ENCODE data around the gene SV2C.
"Not testable (repeated sequence)": the region's sequence is repeated elsewhere in the genome, so short reads cannot be mapped to it uniquely, and the experiment has no call there.

Gene SV2C

DNA sequence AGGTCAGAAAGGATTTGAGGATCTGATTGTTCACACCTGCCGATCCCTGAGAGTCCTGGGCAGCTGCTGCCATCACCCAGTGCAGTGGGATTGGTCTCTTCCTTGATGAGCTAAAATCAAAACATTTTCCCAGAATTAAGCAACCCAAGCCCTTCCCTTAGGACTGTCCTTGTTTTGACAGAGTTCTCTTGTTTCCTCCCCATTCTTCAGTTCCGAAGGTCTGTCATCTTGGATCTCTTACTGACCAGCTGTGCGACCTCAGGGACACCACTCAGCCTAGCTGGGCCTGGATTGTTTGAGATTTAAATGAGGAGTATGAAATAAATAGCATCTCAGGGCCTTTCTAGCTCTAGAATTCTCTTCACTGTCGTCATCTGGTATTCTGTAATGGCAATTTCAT, 229.6 kb downstream of the SV2C start:
- H3K9me2 ChIP-seq (replicated peaks; ENCODE audit: insufficient read depth, low read length): no peaks in the 10 kb centered on the region; the same call in 1 of the 2 replicates
- H4K20me1 ChIP-seq (ENCODE audit: insufficient read depth, low read length): no peaks in the 10 kb centered on the region
- H3F3A ChIP-seq (ENCODE audit: insufficient read depth, low read length): no peaks in the 10 kb centered on the region
- no peaks in the 10 kb centered on the region for H3K79me2 ChIP-seq (ENCODE audit: low read length)
- H3K27ac ChIP-seq (ENCODE audit: low read length): no peak overlapping the region
- no peak overlapping the region for H3K4me2 ChIP-seq (ENCODE audit: low read depth, low read length)
- H3K9me3 ChIP-seq (replicated peaks; ENCODE audit: insufficient read depth, low read length): no peaks in the 10 kb centered on the region
- H3K4me3 ChIP-seq (ENCODE audit: low read length): no peak overlapping the region
- H3K4me1 ChIP-seq (ENCODE audit: low read length): no peaks in the 10 kb centered on the region
- TF ChIP-seq EZH2 (optimal IDR thresholded peaks at IDR 0.05; ENCODE audit: low read depth, low read length) (no peak), EZH2phosphoT487 (IDR thresholded peaks at IDR 0.05; ENCODE audit: low read length) (no peak)
- TF ChIP-seq, protein P1, sequence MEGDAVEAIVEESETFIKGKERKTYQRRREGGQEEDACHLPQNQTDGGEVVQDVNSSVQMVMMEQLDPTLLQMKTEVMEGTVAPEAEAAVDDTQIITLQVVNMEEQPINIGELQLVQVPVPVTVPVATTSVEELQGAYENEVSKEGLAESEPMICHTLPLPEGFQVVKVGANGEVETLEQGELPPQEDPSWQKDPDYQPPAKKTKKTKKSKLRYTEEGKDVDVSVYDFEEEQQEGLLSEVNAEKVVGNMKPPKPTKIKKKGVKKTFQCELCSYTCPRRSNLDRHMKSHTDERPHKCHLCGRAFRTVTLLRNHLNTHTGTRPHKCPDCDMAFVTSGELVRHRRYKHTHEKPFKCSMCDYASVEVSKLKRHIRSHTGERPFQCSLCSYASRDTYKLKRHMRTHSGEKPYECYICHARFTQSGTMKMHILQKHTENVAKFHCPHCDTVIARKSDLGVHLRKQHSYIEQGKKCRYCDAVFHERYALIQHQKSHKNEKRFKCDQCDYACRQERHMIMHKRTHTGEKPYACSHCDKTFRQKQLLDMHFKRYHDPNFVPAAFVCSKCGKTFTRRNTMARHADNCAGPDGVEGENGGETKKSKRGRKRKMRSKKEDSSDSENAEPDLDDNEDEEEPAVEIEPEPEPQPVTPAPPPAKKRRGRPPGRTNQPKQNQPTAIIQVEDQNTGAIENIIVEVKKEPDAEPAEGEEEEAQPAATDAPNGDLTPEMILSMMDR (IDR thresholded peaks at IDR 0.05; ENCODE audit: low read length): no peak
- no peak for DNase-seq
- H3K27me3 ChIP-seq (replicated peaks; ENCODE audit: insufficient read depth, low read length): no peaks in the 10 kb centered on the region
- no peak overlapping the region for H3K9ac ChIP-seq (ENCODE audit: low read length)
- H3K36me3 ChIP-seq (replicated peaks; ENCODE audit: insufficient read depth, low read length): no peaks in the 10 kb centered on the region
- no peak overlapping the region for H2AFZ ChIP-seq (ENCODE audit: low read length)

DNA sequence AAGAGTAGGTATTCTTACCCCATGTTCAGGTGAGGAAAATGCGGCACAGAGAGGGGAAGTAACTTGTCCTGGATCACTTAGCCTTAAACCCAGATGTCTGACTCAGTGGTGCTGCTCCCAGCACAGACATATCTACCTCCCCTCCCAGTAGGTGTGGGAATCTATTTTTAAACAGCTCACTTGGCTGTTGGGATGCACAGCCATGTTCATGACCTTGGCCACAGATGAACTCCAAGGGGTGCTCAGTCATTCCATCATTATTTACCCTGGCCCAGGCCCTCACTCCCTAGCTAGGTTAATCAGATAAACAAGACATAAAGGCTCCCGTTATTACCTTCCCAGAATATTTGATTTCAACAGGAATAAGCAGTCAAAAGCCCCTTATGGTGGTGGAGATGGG, 231.5 kb downstream of the SV2C start:
- TF ChIP-seq EZH2 (optimal IDR thresholded peaks at IDR 0.05; ENCODE audit: low read depth, low read length): no peak
- TF ChIP-seq, protein P1 (IDR thresholded peaks at IDR 0.05; ENCODE audit: low read length): no peak
- no peak for TF ChIP-seq EZH2phosphoT487 (IDR thresholded peaks at IDR 0.05; ENCODE audit: low read length)
- Histone ChIP-seq H3K9me3 (replicated peaks; ENCODE audit: insufficient read depth, low read length) (no peaks in the 10 kb centered on the region), H3F3A (ENCODE audit: insufficient read depth, low read length) (no peaks in the 10 kb centered on the region), H3K9me2 (replicated peaks; ENCODE audit: insufficient read depth, low read length) (no peaks in the 10 kb centered on the region; the same call in 1 of the 2 replicates), H3K4me3 (ENCODE audit: low read length) (no peak overlapping the region), H3K79me2 (ENCODE audit: low read length) (no peaks in the 10 kb centered on the region), H3K9ac (ENCODE audit: low read length) (no peak overlapping the region), H3K4me1 (ENCODE audit: low read length) (no peaks in the 10 kb centered on the region), H2AFZ (ENCODE audit: low read length) (no peak overlapping the region), H3K27ac (ENCODE audit: low read length) (no peak overlapping the region), H3K36me3 (replicated peaks; ENCODE audit: insufficient read depth, low read length) (no peaks in the 10 kb centered on the region), H3K4me2 (ENCODE audit: low read depth, low read length) (no peak overlapping the region), H3K27me3 (replicated peaks; ENCODE audit: insufficient read depth, low read length) (no peaks in the 10 kb centered on the region), H4K20me1 (ENCODE audit: insufficient read depth, low read length) (no peaks in the 10 kb centered on the region)
- no peak for DNase-seq

DNA sequence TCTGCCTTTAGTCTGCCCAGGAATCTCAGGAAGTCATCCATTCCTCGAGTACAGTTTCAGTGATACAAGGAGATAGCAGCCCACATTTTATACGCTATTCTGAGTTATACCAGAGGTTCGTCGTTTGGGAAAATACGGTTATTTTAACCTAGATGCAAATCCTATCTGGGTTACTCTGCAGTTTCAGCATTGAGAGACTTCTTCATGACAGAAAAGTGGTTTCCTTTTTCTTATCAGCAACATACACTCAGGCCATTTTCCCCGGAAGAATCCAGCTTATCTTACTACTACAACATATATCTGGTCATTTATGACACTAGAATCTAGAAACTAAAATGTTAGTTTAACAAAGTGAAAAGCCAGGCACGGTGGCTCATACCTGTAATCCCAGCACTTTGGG, 236.5 kb downstream of the SV2C start:
- Histone ChIP-seq H3F3A (ENCODE audit: insufficient read depth, low read length) (0 out of 2 replicates have a peak, but pooled peaks cover under 1% of the 10 kb centered on the region), H3K4me1 (ENCODE audit: low read length) (no peaks in the 10 kb centered on the region), H3K27ac (ENCODE audit: low read length) (no peak overlapping the region), H3K4me2 (ENCODE audit: low read depth, low read length) (no peak overlapping the region), H4K20me1 (ENCODE audit: insufficient read depth, low read length) (no peaks in the 10 kb centered on the region), H3K9ac (ENCODE audit: low read length) (no peak overlapping the region), H3K27me3 (replicated peaks; ENCODE audit: insufficient read depth, low read length) (no peaks in the 10 kb centered on the region), H3K9me2 (replicated peaks; ENCODE audit: insufficient read depth, low read length) (no peaks in the 10 kb centered on the region; the same call in 1 of the 2 replicates), H3K9me3 (replicated peaks; ENCODE audit: insufficient read depth, low read length) (no peaks in the 10 kb centered on the region), H3K36me3 (replicated peaks; ENCODE audit: insufficient read depth, low read length) (no peaks in the 10 kb centered on the region), H2AFZ (ENCODE audit: low read length) (no peak overlapping the region), H3K4me3 (ENCODE audit: low read length) (no peak overlapping the region), H3K79me2 (ENCODE audit: low read length) (no peaks in the 10 kb centered on the region)
- DNase-seq: no peak
- TF ChIP-seq EZH2 (optimal IDR thresholded peaks at IDR 0.05; ENCODE audit: low read depth, low read length) (no peak), EZH2phosphoT487 (IDR thresholded peaks at IDR 0.05; ENCODE audit: low read length) (no peak)
- TF ChIP-seq, protein P1 (IDR thresholded peaks at IDR 0.05; ENCODE audit: low read length): no peak

DNA sequence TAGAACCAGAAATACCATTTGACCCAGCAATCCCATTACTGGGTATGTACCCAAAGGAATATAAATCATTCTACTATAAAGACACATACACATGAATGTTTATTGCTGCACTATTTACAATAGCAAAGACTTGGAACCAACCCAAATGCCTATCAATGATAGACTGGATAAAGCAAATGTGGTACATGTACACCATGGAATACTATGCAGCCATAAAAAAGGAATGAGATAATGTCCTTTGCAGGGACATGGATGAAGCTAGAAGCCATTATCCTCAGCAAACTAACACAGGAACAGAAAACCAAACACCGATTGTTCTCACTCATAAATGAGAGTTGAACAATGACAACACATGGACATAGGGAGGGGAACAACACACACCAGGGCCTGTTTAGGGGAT, 240.3 kb downstream of the SV2C start:
- peaks cover 22% of the 10 kb centered on the region for H3F3A ChIP-seq (ENCODE audit: insufficient read depth, low read length)
- not testable (repeated sequence) for H3K9ac ChIP-seq (ENCODE audit: low read length); DNase-seq; H3K79me2 ChIP-seq (ENCODE audit: low read length); H3K36me3 ChIP-seq (replicated peaks; ENCODE audit: insufficient read depth, low read length); H3K4me3 ChIP-seq (ENCODE audit: low read length); H4K20me1 ChIP-seq (ENCODE audit: insufficient read depth, low read length); H3K27ac ChIP-seq (ENCODE audit: low read length); H3K27me3 ChIP-seq (replicated peaks; ENCODE audit: insufficient read depth, low read length); H3K4me2 ChIP-seq (ENCODE audit: low read depth, low read length); H2AFZ ChIP-seq (ENCODE audit: low read length); H3K9me3 ChIP-seq (replicated peaks; ENCODE audit: insufficient read depth, low read length); H3K9me2 ChIP-seq (replicated peaks; ENCODE audit: insufficient read depth, low read length)
- H3K4me1 ChIP-seq (ENCODE audit: low read length): peaks cover 20% of the 10 kb centered on the region
